ENCODE data around the gene ZNF423.

Gene ZNF423

GRCh38 chr16:49846800-49847199, 9.1 kb downstream of the ZNF423 start:
- DNase-seq: no peak

- no peak for DNase-seq
Measured at GRCh38 chr16:49844359-49844758, 11.6 kb downstream of the ZNF423 start.

GRCh38 chr16:49843758-49844157, 12.2 kb downstream of the ZNF423 start:
- no peak for DNase-seq

GRCh38 chr16:49842972-49843371, 12.9 kb downstream of the ZNF423 start:
- no peak for DNase-seq

GRCh38 chr16:49839017-49839825, 16.7 kb downstream of the ZNF423 start:
- no peak for DNase-seq

- no peak for DNase-seq
Measured at GRCh38 chr16:49838441-49839016, 17.4 kb downstream of the ZNF423 start.

- no peak for DNase-seq
Measured at GRCh38 chr16:49837688-49838410, 18.1 kb downstream of the ZNF423 start.

- DNase-seq: no peak
Measured at GRCh38 chr16:49836668-49837067, 19.2 kb downstream of the ZNF423 start.

GRCh38 chr16:49836218-49836617, 19.7 kb downstream of the ZNF423 start:
- DNase-seq: no peak

- DNase-seq: no peak
Measured at GRCh38 chr16:49835161-49835777, 20.6 kb downstream of the ZNF423 start.

GRCh38 chr16:49834531-49835151, 21.3 kb downstream of the ZNF423 start:
- DNase-seq: no peak

GRCh38 chr16:49833796-49834530, 21.9 kb downstream of the ZNF423 start:
- DNase-seq: no peak

- no peak for DNase-seq
Measured at GRCh38 chr16:49833085-49833484, 22.8 kb downstream of the ZNF423 start.

- DNase-seq: no peak
Measured at GRCh38 chr16:49832177-49832576, 23.7 kb downstream of the ZNF423 start.

- no peak for DNase-seq
Measured at GRCh38 chr16:49830873-49831272, 25.0 kb downstream of the ZNF423 start.

GRCh38 chr16:49828533-49829267, 27.2 kb downstream of the ZNF423 start:
- DNase-seq: no peak

- DNase-seq: no peak
Measured at GRCh38 chr16:49827805-49828438, 28.0 kb downstream of the ZNF423 start.

GRCh38 chr16:49826515-49826914, 29.4 kb downstream of the ZNF423 start:
- no peak for DNase-seq

- no peak for DNase-seq
Measured at GRCh38 chr16:49825041-49825440, 30.9 kb downstream of the ZNF423 start.

GRCh38 chr16:49824593-49824992, 31.3 kb downstream of the ZNF423 start:
- DNase-seq: no peak

Measured in SW 1271 (cell line).